Neural progenitor cell (in vitro differentiated cells): ENCODE data around the gene IFT25. TPM values are rescaled to one million over a fixed set of nuclear protein-coding genes. Genes with fewer than 3 reads are reported as not detected.

Experiments used
- DNase-seq: peaks from one replicate; pipeline ENCODE4 v3.0.0-alpha.2; 2016; ENCODE audit warnings: low spot score
- H2AFZ ChIP-seq: fragments of 200-600 bp; sonication (generic); replicated peaks from 2 replicates; pipeline ENCODE4 v1.6.1; 2016; ENCODE audit warnings: antibody characterized with exemption
- H3F3A ChIP-seq: fragments of 200-600 bp; sonication (generic); 2 replicates; pipeline ENCODE4 v1.6.1; 2016; ENCODE audit warnings: antibody characterized with exemption, low read depth
- H3K27ac ChIP-seq: fragments of 200-600 bp; sonication (generic); 2 replicates; pipeline ENCODE4 v1.5.1; 2016; ENCODE audit warnings: mild to moderate bottlenecking
- H3K27me3 ChIP-seq: fragments of 200-600 bp; sonication (generic); 2 replicates; pipeline ENCODE4 v1.6.1; 2016; ENCODE audit warnings: mild to moderate bottlenecking, moderate library complexity
- H3K36me3 ChIP-seq: fragments of 200-600 bp; sonication (generic); 2 replicates; pipeline ENCODE4 v1.5.1; 2016
- H3K4me1 ChIP-seq: fragments of 200-600 bp; sonication (generic); 2 replicates; pipeline ENCODE4 v1.6.1; 2016; ENCODE audit warnings: mixed run types
- H3K4me2 ChIP-seq: fragments of 200-600 bp; sonication (generic); 2 replicates; pipeline ENCODE4 v1.6.1; 2016
- H3K4me3 ChIP-seq: fragments of 200-600 bp; sonication (generic); 2 replicates; pipeline ENCODE4 v1.5.1; 2016
- H3K79me2 ChIP-seq: fragments of 200-600 bp; sonication (generic); 2 replicates; pipeline ENCODE4 v1.6.1; 2016; ENCODE audit warnings: low read depth
- H3K9ac ChIP-seq: fragments of 200-600 bp; sonication (generic); 2 replicates; pipeline ENCODE4 v1.6.1; 2016
- H3K9me3 ChIP-seq: fragments of 200-600 bp; sonication (generic); 2 replicates; pipeline ENCODE4 v1.5.1; 2016; ENCODE audit warnings: low read depth
- H4K20me1 ChIP-seq: fragments of 200-600 bp; sonication (generic); 2 replicates; pipeline ENCODE4 v1.6.1; 2016; ENCODE audit warnings: low read depth
- H3K27ac Mint-ChIP-seq: 3 replicates; pipeline ENCODE4 v1.8.0; 2021; ENCODE audit warnings: mixed read lengths
- H3K27me3 Mint-ChIP-seq: 2 replicates; pipeline ENCODE4 v1.8.0; 2022; ENCODE audit warnings: low read depth, mild to moderate bottlenecking, inconsistent platforms, moderate library complexity, mixed read lengths; ENCODE audit not compliant: insufficient read depth
- H3K36me3 Mint-ChIP-seq: 3 replicates; pipeline ENCODE4 v1.8.0; 2021; ENCODE audit warnings: mixed read lengths
- H3K4me1 Mint-ChIP-seq: 3 replicates; pipeline ENCODE4 v1.8.0; 2021; ENCODE audit warnings: mixed read lengths
- H3K4me3 Mint-ChIP-seq: 3 replicates; pipeline ENCODE4 v1.8.0; 2021; ENCODE audit warnings: mild to moderate bottlenecking, moderate library complexity, mixed read lengths
- H3K9me3 Mint-ChIP-seq: 3 replicates; pipeline ENCODE4 v1.8.0; 2020; ENCODE audit warnings: mixed read lengths
- CTCF ChIP-seq: fragments of 200-600 bp; sonication (generic); IDR thresholded peaks from 2 replicates; pipeline ENCODE4 v1.5.1; 2017; ENCODE audit warnings: antibody characterized with exemption, mild to moderate bottlenecking
- EZH2 ChIP-seq: fragments of 200-600 bp; sonication (generic); IDR thresholded peaks from 2 replicates; pipeline ENCODE4 v1.6.1; 2017; ENCODE audit warnings: antibody characterized with exemption, mild to moderate bottlenecking, moderate library complexity
- EZH2phosphoT487 ChIP-seq: fragments of 200-600 bp; sonication (generic); IDR thresholded peaks from 2 replicates; pipeline ENCODE4 v1.6.1; 2017; ENCODE audit warnings: antibody characterized with exemption
- total RNA-seq: library from RNA; depleted of rRNA; stranded (reverse); fragments of >200 nt; gene quantifications from 2 replicates; pipeline ENCODE4 v1.2.3, GENCODE V29; 2015; ENCODE audit warnings: low replicate concordance

IFT25 gene
- total RNA-seq, 1 donor from 2014 or later, result 54.0 TPM

- Histone ChIP-seq H4K20me1 (peaks cover 5% of the 10 kb centered on the region), H3F3A (no peaks in the 10 kb centered on the region), H3K27me3 (no peaks in the 10 kb centered on the region), H3K4me2 (no peak overlapping the region), H3K27ac (no peak overlapping the region), H3K4me1 (no peaks in the 10 kb centered on the region), H2AFZ (no peak overlapping the region), H3K4me3 (no peak overlapping the region), H3K9me3 (no peaks in the 10 kb centered on the region), H3K79me2 (no peaks in the 10 kb centered on the region), H3K36me3 (peaks cover 9% of the 10 kb centered on the region), H3K9ac (peak overlapping the region; percentile 10)
- DNase-seq, result no peak
- H3K4me3 Mint-ChIP-seq, result no peak overlapping the region
- peaks cover 40% of the 10 kb centered on the region for H3K36me3 Mint-ChIP-seq
- no peak overlapping the region for H3K27ac Mint-ChIP-seq
- no peaks in the 10 kb centered on the region for H3K27me3 Mint-ChIP-seq
- H3K9me3 Mint-ChIP-seq, result no peaks in the 10 kb centered on the region
- TF ChIP-seq EZH2phosphoT487 (no peak), CTCF (no peak), EZH2 (no peak)
- no peaks in the 10 kb centered on the region for H3K4me1 Mint-ChIP-seq
Observed at GRCh38 chr1:53967409-53968124, 22.1 kb upstream of the IFT25 start.

DNA sequence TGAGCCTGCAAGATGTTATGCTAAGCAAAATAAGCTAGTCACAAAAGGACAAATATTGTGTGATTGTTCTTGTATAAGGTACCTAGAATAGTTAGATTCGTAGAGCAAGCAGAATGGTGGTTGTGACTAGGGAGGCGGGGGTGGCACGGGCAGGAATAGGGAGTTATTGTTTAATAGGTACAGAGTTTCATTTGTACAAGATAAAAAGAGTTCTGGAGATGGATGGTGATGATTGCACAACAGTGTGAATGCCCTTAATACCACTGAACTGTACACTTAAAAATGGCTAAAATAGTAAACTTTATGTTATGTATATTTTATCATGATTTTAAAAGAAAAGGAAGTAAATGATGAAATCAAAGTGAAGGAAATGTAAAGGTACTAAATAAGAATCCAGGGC lies 21.3 kb upstream of the IFT25 start:
- H3K36me3 Mint-ChIP-seq, result peaks cover 43% of the 10 kb centered on the region
- Histone ChIP-seq H3K4me3 (no peak overlapping the region), H3K4me2 (no peak overlapping the region), H3K9ac (no peak overlapping the region), H3K27me3 (no peaks in the 10 kb centered on the region), H3F3A (no peaks in the 10 kb centered on the region), H2AFZ (no peak overlapping the region), H3K36me3 (peaks cover 9% of the 10 kb centered on the region), H3K27ac (no peak overlapping the region), H3K4me1 (no peaks in the 10 kb centered on the region), H3K79me2 (no peaks in the 10 kb centered on the region), H3K9me3 (no peaks in the 10 kb centered on the region), H4K20me1 (peaks cover 5% of the 10 kb centered on the region)
- no peak overlapping the region for H3K27ac Mint-ChIP-seq
- no peaks in the 10 kb centered on the region for H3K27me3 Mint-ChIP-seq
- DNase-seq, result no peak
- no peaks in the 10 kb centered on the region for H3K4me1 Mint-ChIP-seq
- no peaks in the 10 kb centered on the region for H3K9me3 Mint-ChIP-seq
- H3K4me3 Mint-ChIP-seq, result no peak overlapping the region
- TF ChIP-seq EZH2phosphoT487, result no peak
- no peak for TF ChIP-seq EZH2
- no peak for TF ChIP-seq CTCF

- no peak overlapping the region for H3K4me3 ChIP-seq
- H3K27ac Mint-ChIP-seq, result no peak overlapping the region
- peaks cover 40% of the 10 kb centered on the region for H3K36me3 Mint-ChIP-seq
- H3K27me3 ChIP-seq, result no peaks in the 10 kb centered on the region
- peaks cover 19% of the 10 kb centered on the region for H3K36me3 ChIP-seq
- no peak for DNase-seq
- H3K4me1 ChIP-seq, result no peaks in the 10 kb centered on the region
- no peaks in the 10 kb centered on the region for H3K4me1 Mint-ChIP-seq
- no peaks in the 10 kb centered on the region for H3K9me3 Mint-ChIP-seq
- peak overlapping the region; percentile 12 for H3K27ac ChIP-seq
- TF ChIP-seq EZH2 (no peak), EZH2phosphoT487 (no peak), CTCF (no peak)
- H3F3A ChIP-seq, result no peaks in the 10 kb centered on the region
- no peaks in the 10 kb centered on the region for H3K79me2 ChIP-seq
- H3K9ac ChIP-seq, result no peak overlapping the region
- peaks cover 5% of the 10 kb centered on the region for H4K20me1 ChIP-seq
- no peaks in the 10 kb centered on the region for H3K27me3 Mint-ChIP-seq
- H3K9me3 ChIP-seq, result no peaks in the 10 kb centered on the region
- H2AFZ ChIP-seq, result no peak overlapping the region
- H3K4me3 Mint-ChIP-seq, result no peak overlapping the region
- H3K4me2 ChIP-seq, result no peak overlapping the region
Observed at GRCh38 chr1:53964109-53964508, 18.6 kb upstream of the IFT25 start.
